GM21786 (cell line): ENCODE measurements around the gene DMRTA2.

Experiments
- ATAC-seq: cut with Tn5 transposase; IDR thresholded peaks from one replicate; pipeline ENCODE4 v1.9.1; 2021; ENCODE audit not compliant: unreplicated experiment

DMRTA2 gene

DNA sequence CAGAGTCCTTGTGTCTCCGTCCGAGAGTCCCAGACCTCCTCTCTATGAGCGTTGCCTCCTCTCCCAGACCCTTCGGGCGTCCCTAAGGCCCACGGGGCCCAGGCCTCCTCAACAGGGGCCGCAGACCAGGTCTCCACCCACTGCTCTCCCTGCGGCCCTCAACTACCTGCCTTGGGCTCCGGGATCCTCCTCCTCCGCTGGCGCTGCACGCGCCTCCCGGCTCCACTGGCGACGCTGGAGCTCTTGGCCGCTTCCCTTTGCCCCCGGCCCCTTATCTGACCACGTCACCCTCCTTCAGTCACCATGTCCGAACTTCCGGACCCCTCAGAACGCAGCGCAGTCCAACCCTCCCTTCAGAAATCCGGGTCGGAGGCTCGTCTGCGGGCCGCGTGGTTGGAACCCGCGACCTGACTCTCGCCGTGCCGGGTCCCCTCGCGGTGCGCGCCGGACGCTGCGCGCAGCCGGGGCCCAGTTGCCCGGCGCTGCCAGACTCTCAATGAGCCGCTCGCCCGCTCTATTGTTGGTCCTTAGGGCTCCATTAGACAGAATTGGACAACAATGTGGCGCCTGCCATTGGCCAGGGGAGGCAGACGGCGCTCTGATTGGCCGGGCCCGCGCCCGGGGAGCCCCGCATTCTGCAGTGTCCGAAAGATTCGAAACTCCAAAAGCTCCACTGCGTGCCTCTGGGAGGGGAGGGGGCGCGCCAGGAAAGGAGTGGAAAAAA lies at the start of gene DMRTA2:
TSS of gene DMRTA2 (minus strand) at position 498 of the 724 bp plus-strand sequence. CDS start 1,907 bp downstream, outside the sequence.
- ATAC-seq = no peak

DNA sequence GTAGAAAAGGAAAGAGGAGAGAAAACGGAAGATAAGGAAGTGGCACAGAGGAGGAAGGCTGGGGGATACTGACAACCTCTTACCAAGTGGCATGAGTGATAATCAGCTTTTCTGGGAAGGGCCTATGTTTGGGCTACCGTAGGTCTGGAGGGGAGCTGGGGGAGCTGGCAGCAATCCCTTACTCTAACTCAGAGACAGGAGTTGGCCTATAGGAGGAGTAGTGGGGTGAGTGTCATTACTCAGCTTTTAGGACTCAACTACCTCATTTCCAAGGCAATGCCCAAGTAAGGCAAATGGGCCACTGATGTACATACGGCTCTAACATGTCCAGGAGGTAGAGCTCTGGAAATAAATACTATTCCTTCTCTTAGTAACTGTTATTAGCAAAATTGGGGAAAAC lies 48.7 kb upstream of the DMRTA2 start:
- no peak for ATAC-seq

DNA sequence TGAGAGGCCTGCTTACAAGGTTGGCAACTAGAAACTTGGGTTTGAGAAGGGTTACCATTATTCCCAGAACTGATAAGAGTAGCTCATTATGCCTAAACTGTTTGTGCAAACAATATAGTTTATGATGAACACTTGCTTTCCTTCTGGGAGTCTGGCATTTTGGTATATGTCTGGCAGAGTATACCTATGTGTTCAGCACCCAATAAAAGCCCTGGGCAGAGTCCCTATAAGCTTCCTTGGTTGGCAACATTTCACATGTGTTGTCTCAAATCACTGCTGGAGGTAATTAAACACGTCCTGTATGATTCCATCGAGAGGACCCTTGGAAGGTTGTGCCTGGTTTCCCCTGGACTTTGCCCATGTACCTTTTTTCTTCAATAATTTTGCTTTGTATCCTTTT lies 39.7 kb upstream of the DMRTA2 start:
- no peak for ATAC-seq

DNA sequence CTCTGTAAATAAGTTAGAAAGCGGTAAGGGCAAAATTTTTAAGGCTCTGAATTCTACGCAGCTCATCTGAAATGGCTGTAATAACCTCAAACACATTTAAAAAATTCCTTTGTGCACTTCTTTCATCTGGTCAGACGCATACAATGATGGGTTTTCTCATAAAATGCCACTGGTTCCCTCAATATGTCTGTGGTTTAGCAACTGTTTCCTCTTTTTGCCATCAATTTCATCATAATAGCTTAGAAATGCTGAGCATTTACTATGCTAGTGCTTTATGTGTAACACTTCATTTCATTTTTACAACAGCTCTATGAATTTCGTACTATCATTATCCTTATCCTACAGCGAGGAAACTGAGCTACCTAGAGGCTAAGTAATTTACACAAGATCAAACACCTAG lies 35.3 kb upstream of the DMRTA2 start:
- no peak for ATAC-seq

DNA sequence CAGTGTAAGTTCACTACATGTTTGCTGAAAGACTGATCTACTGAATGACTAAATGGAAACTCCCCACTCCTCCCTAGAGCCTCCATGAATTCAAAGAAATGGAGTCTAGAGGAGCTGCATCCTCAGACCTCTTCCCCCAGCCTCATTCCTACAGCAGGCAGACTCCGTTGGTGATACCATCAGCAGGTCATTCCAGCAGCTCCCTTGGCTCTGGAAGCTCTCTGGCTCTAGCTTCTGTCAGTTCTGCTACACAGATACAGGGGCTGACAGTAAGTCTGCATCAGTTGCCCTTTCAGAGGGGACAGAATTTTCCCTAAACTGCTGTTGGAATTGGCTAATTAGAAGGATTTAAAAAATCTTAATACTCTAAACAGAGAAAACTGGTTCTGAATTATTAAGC lies 31.7 kb upstream of the DMRTA2 start:
- ATAC-seq = no peak

DNA sequence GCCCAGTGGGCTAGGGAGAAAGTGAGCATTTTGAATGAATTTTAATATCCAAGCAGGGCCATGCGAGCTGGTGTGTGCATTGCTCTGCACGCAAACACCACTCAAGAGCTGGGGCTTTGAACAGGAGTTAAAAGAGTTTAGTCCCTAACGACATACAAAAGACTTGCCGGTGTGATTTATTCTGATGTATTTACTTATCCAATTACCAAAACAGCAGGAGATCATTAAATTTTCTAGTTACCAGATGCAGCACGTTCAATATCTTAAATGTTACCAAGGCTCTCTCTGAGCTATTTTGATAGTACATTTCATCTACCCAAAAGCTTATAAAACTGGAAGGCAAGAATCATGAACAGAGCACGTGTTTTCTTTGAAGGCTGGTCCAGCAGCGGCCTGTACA lies 30.0 kb upstream of the DMRTA2 start:
- ATAC-seq = no peak

DNA sequence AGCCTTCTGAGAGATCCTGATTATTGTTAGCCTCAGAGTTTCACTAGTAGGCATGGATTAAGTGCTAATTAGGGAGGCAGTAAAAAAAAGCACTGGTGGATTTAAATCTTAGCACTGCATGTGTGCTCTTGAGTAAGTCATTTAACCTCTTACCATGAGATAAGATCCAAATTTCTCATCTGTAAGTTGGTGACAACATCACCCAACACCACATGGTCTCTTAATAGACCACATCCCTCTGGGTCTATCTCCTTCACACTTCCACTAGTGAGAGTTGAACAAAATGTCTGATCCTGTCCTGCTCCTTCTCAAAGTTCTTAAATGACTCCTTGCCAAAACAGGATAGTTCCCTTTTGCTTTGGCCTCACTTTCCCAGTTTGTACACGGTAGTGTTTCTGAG lies 29.5 kb upstream of the DMRTA2 start:
- no peak for ATAC-seq

DNA sequence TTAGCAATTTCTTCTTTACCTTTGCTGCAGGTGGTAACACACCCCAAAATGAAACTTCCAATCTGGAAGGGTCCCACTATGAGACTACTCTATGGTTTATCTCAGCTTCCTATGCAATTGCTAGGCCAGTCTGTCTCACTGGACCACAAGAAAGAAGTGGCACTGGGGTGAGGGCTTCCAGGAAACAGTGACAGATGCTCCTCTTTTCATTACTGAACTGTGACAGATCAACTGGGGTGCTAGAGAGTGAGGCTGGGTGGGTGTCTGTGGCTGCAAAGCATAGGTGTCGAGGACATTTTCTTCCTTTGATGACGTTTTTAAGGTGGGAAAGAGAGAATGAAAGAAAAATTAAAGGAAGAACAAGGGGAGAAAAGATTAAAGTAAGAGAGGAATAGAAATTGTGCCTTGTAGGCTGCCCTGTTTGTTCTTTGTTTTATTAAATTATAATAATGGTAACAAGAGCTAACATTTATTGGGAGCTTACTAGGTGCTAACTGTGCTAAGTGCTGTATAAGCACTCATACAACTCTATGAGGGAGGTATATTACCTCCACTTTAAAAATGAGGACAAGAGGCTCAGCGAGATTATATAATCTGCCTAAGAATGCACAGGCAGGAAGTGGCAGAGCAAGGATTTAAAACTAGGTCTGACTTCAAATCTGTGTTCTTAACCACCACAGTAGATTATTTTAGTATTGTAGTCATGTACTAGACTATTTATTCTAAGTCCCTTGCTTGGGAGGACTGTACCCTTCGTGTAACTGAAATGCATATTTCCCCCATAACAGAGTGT lies 27.8 kb upstream of the DMRTA2 start:
- no peak for ATAC-seq

DNA sequence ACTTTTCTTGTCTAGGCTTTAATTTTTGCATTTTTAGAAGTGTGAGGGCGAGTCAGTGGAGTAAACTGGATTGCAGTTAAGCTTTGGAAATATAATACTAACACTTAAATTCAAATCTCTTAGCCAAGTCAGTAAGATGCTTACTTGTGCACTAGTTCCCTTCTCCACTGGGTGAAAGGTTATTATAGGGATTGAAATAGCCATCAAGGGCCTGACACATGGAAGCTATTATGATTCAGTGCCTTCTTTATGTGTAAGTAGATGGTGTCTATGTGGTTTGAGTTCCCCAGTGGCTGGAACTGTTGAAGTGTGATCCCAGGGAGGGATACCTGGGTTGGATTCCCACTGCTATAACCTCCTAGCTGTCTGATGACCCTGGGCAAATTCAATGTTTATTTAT lies 24.7 kb upstream of the DMRTA2 start:
- ATAC-seq = no peak

DNA sequence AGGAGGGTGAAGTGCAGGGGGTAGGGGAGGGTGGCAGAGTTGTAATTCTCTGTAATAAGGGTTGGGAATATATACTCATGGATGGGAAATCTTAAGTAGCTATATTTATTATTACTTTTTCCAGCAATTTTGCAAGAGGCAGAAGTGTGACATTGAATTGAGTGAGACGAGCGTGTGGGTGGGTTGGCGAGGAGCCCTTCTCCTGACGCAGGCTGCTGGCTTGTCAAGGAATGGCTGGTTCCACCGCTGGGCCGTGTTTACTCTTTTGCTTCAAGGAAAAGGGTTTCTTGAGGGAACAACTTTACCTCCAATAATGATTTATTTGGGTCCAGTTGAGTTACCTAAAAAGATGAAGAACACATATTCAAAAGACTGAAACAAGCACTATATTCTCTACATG lies 17.9 kb upstream of the DMRTA2 start:
- no peak for ATAC-seq

DNA sequence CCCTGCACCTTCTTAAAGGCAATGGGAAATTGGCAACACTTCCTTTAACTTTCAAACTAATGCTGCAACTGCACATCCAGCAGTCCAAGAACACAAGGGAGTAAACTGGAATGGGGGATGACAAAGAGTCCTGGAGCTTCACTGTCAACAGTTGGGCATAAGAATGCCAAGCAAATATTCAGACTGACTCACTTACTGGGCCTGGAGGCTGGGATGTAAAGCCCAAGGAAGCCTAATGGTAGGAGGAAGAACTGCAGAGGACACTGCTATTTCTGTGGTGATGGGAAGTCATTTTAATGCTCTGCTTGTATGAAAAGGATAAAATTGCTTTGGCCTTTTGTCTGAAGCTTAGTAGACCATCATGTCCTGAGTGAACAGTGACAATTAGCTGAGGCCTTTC lies 15.7 kb upstream of the DMRTA2 start:
- ATAC-seq = no peak

DNA sequence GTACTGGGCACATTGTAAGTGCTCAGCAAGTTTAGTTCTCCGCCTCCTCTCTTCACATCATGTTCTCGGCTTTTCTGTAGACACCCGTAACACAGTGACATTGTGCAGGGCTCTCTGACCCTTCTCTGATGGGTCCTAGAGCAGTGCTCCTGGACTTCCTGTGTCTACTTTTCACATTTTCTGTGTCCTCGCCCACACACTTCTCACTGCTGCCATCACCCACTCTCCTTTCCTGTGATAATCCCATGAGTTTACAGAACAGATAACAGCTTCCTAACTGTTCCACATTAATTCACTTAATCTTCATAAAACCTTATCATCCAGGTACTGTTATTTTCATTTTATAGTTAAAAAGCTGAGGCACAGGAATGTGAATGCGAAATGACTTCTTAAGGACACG lies 13.2 kb upstream of the DMRTA2 start:
- ATAC-seq = no peak

DNA sequence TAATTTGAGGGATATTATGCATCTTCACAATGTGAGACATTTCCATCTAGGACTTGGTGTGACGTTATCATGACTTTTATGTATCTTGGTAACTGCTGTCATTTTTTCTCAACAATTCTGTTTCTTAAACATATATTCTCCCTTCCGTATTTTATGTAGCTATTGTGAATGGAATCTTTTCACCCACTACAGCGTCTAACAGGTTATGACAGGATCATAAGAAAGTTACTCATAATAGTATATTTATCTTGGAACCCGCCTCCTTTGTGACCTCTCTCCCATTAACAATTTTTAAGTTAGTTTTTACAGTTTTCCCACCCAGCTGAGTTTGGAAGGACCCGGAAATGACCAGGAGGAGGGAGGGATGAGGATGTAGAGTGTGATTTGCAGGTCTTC lies 6.8 kb upstream of the DMRTA2 start:
- no peak for ATAC-seq

DNA sequence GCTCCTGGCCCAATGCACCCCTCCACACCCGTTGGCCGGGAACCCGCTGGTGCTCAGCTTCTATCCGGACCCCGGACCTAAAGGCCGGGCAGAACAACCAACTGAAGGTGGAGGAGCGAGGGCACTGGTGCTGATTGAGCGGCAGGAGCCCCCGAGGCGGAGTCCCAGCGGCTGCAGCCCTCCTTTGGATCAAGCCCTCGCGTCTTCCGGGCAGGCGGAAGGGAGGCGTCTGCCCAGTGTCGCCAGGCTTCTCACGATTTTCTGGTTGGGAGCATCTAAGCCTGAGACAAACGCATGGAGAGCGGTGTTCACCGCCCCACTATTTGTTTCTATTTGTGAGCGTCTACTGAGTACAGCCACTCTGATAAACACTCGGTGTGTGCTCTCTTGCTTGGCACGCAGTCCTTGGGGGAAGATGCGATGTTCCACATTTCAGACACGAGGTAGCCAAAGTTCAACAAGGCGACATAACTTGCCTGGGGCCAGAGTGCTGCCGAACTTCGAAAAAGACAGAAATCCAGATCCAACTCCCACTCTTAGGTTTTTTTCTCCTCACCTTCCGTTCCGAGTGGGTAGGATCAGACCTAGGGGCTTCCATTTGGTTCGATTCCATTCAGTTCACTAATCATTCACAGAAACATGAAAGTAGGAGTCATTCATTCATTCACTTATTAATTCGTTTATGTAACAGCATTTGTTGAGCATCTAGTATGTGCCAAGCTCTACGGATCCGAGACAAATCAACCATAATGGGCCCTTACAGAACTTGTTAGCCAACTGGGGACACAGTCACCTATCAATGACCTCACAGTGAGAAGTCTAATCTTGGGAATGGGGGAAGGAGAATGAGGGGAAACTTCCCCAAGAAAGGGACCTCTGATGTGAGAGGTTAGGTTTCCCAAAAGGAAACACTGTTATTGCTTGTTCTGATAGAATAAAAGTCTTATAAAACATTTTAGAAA lies 4.9 kb upstream of the DMRTA2 start:
- no peak for ATAC-seq

DNA sequence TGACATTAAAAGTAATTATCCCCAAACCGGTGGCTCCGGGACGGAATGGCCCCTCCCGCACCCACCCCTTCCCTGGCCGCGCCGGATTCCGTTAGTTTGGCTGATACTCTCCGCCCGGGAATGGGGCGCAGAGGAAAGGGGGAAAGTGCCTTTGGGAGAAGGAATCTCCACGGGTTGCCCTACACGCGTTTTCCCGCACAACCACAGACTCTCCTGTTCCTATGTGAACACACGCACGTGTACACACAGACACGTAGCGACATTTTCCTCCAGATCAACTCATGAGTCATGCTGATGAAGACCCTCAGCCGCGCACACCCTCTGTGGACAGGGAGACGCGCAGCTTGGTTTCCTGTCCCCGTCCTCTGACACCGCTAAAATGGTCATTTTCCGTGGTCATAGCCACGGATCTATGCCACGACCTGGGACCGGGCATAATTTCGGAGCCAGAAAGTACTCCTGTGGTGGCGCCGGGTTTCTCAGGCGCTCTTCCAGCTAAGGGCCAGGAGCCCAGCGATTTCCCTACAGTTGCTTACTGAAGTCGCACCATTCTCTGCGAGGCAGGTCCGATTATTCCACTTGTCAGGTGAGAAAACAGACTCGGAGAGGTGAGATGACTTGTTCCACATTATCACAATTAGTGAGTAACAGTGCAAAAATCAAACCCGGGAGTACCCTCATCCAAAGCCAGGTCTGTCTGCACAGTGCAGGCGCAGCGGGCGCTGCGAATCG lies 4.0 kb upstream of the DMRTA2 start:
- no peak for ATAC-seq

DNA sequence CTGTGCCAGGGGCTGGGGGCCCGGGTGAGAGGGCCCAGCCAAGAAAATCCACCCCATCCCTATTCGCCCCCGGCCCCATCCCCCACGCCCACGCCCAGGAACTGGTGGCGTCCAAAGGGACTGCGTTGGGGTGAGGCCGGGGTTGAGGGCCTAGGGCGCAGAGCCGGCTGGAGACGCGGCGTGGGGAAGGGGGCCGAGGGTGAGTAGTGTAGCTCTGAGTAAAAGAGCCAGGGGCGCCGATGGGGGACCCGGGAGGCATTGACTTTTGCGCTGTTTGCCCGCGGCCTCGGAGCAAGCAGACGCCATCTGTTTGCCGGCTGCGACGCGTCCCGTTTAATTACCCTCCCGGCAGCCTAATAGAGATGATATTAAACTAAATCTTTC lies 3.5 kb upstream of the DMRTA2 start:
- no peak for ATAC-seq

DNA sequence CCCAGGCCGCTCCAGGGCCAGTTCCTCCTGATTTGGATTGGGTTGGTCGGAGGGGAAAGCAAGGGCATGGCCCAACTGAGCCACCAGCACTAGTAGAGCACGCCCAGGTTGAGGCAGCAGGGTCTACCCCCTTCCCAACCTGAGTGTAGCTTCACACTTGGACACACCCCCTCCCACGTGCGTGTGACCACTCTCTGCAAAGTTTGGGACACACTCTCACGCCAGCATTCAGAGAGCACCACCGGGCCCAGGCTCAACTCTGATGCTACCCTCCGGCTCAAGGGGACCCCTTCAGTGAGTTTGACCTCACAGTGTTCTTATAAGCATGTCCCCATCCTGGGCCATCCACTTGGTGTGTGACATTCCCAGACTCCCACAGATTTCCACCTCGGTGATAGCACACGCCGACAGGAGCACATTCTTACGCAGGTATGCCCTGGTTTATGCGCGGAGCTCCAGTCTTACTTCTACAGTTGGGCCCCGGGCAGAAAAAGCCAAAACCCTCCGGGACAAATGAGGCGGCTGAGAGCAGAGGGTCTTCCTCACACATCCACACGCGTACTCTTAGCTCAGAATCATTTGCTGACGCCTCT lies 3.0 kb upstream of the DMRTA2 start:
- no peak for ATAC-seq

DNA sequence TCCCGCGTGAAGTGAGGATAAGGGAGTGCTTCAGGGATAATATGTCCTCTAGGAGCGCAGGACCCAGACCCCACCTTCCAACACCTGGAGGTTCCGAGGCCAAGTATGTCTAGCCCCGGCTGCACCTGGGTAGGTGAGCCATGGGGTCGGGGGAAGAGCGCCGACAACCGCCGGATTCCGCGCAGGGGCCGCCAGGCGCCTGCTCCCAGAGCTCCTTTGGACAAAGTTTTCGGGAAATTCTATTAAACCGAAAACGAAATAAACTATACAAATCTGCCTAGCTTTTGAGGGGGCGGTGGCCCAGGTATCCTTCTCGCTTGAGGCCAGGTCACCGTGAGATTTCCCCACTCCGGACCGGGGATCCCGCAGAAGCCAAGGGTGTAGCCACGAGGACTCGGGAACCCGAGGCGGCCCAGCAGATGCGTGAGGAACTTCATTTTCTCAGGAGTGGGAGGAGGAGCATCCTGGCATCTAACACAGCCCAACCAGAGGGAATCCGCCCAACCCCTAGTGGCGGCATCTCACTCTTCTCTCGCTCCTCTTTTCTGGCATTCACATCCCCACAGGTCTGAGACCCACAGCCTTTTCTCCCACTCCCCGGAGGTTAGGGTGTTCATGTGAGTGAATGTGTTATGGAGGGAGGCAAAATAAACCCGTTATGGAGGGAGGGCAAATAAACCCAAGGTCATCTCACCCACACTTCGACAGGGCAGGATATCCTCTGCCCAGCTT lies 2.3 kb upstream of the DMRTA2 start:
- ATAC-seq = no peak

DNA sequence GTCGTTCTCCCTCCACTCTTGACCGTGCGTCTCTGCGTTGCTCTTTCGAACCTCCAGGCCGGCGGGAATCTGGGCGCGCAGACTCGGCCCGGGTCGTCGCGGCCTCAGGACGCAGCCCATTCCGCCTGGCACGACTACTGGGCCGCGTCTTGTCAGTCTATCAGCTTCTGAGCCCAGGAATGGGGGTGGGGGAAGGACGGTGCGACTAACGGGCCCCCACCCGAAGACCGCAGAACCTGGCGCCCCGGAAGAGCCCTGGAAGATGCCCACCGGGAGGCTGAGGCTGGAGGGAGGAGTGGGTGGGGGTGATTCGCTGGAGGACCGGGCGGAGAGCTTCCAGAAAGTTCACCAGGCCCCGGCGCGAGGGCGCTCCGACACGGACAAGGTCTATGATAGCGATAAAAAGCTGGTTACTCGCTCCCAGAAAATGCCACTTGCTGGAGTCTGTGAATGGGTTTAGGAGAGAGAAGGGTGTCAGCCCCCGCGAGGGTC lies 1.7 kb upstream of the DMRTA2 start:
- ATAC-seq = no peak
